HFFc6 (cell line): ENCODE data around the gene CALML5. TPM values are rescaled to one million over a fixed set of nuclear protein-coding genes. Genes with fewer than 3 reads are reported as not detected.

Experiments used
- DNase-seq: peaks from one replicate; pipeline ENCODE4 v3.0.0-alpha.2; 2018
- H3K27ac Mint-ChIP-seq: 2 replicates; pipeline ENCODE4 v1.8.0; 2020; ENCODE audit warnings: mild to moderate bottlenecking, mixed read lengths
- H3K27me3 Mint-ChIP-seq: 2 replicates; pipeline ENCODE4 v1.8.0; 2021; ENCODE audit warnings: mild to moderate bottlenecking, moderate library complexity, mixed read lengths; ENCODE audit not compliant: insufficient read depth
- H3K36me3 Mint-ChIP-seq: 2 replicates; pipeline ENCODE4 v1.8.0; 2021; ENCODE audit warnings: low read depth, mixed read lengths
- H3K4me1 Mint-ChIP-seq: 2 replicates; pipeline ENCODE4 v1.8.0; 2020; ENCODE audit warnings: low read depth, mixed read lengths
- H3K4me3 Mint-ChIP-seq: 2 replicates; pipeline ENCODE4 v1.8.0; 2020; ENCODE audit warnings: mild to moderate bottlenecking, moderate library complexity, mixed read lengths
- H3K9me3 Mint-ChIP-seq: 2 replicates; pipeline ENCODE4 v1.8.0; 2020; ENCODE audit warnings: mild to moderate bottlenecking, mixed read lengths
- CTCF ChIP-seq: fragments of 200-600 bp; sonication (generic); IDR thresholded peaks from 2 replicates; pipeline ENCODE4 v1.5.0; 2021; ENCODE audit warnings: antibody characterized with exemption, mild to moderate bottlenecking
- total RNA-seq, 6 experiments: library from RNA; stranded (reverse); fragmentation: NEBNext Ultra II Directional; extraction: Animal tissue kit (Norgen Biotek cat#: 25700); gene quantifications; 2 replicates in 1 of 6; 3 replicates in 5 of 6; pipeline ENCODE4 v1.2.3, GENCODE V29; 2021

CALML5 gene
- total RNA-seq, 6 experiments from 2014 or later, result not detected

- TF ChIP-seq CTCF, result no peak
- no peaks in the 10 kb centered on the region for H3K36me3 Mint-ChIP-seq
- peaks cover 21% of the 10 kb centered on the region for H3K27me3 Mint-ChIP-seq
- no peak overlapping the region for H3K4me3 Mint-ChIP-seq
- H3K9me3 Mint-ChIP-seq, result no peaks in the 10 kb centered on the region
- no peak for DNase-seq
- H3K4me1 Mint-ChIP-seq, result no peaks in the 10 kb centered on the region; the same call in 1 of the 2 replicates
- H3K27ac Mint-ChIP-seq, result no peak overlapping the region
These were observed 6.9 kb upstream of the CALML5 start for GRCh38 chr10:5506246-5506645.

GRCh38 chr10:5504146-5505072, 5.0 kb upstream of the CALML5 start:
- Mint-ChIP-seq H3K27me3 (peaks cover 33% of the 10 kb centered on the region), H3K36me3 (no peaks in the 10 kb centered on the region), H3K4me3 (no peak overlapping the region), H3K4me1 (no peaks in the 10 kb centered on the region), H3K9me3 (no peaks in the 10 kb centered on the region), H3K27ac (no peak overlapping the region)
- no peak for DNase-seq
- no peak for TF ChIP-seq CTCF

GRCh38 chr10:5503477-5503835, 4.1 kb upstream of the CALML5 start:
- DNase-seq, result no peak
- Mint-ChIP-seq H3K36me3 (no peaks in the 10 kb centered on the region), H3K4me1 (no peaks in the 10 kb centered on the region), H3K27ac (no peak overlapping the region), H3K27me3 (peaks cover 33% of the 10 kb centered on the region), H3K9me3 (no peaks in the 10 kb centered on the region), H3K4me3 (no peak overlapping the region)
- TF ChIP-seq CTCF, result no peak

- H3K27ac Mint-ChIP-seq, result no peak overlapping the region
- peaks cover 33% of the 10 kb centered on the region for H3K27me3 Mint-ChIP-seq
- H3K36me3 Mint-ChIP-seq, result no peaks in the 10 kb centered on the region
- H3K4me3 Mint-ChIP-seq, result no peak overlapping the region
- no peaks in the 10 kb centered on the region for H3K9me3 Mint-ChIP-seq
- no peak for TF ChIP-seq CTCF
- no peaks in the 10 kb centered on the region for H3K4me1 Mint-ChIP-seq
- no peak for DNase-seq
These were observed 3.5 kb upstream of the CALML5 start for GRCh38 chr10:5502571-5503476.

GRCh38 chr10:5502061-5502521, 2.7 kb upstream of the CALML5 start:
- Mint-ChIP-seq H3K27ac (no peak overlapping the region), H3K36me3 (no peaks in the 10 kb centered on the region), H3K27me3 (peaks cover 33% of the 10 kb centered on the region), H3K9me3 (no peaks in the 10 kb centered on the region), H3K4me3 (no peak overlapping the region), H3K4me1 (no peaks in the 10 kb centered on the region)
- DNase-seq, result no peak
- TF ChIP-seq CTCF, result no peak
